Activated CD4-positive, alpha-beta T cell treated with anti-CD3 and anti-CD28 coated beads, Interleukin-2, amount 10 ng/mL, durations not matched to agents 24 days and 14 days (primary cell): Measurements from ENCODE around the gene GPT2. TPM values are rescaled to one million over a fixed set of nuclear protein-coding genes. Genes with fewer than 3 reads are reported as not detected.

Experiments used
- DNase-seq: peaks from one replicate; pipeline ENCODE4 v3.0.0; 2022
- H3K27ac Mint-ChIP-seq: one replicate; pipeline ENCODE4 v1.8.0; 2022; ENCODE audit warnings: mild to moderate bottlenecking, mixed read lengths
- H3K27me3 Mint-ChIP-seq: one replicate; pipeline ENCODE4 v1.8.0; 2022; ENCODE audit warnings: mixed read lengths
- H3K36me3 Mint-ChIP-seq: one replicate; pipeline ENCODE4 v1.8.0; 2022; ENCODE audit warnings: low read depth, mild to moderate bottlenecking, mixed read lengths
- H3K4me1 Mint-ChIP-seq: one replicate; pipeline ENCODE4 v1.8.0; 2021; ENCODE audit warnings: mixed read lengths
- H3K4me3 Mint-ChIP-seq: one replicate; pipeline ENCODE4 v1.8.0; 2022; ENCODE audit warnings: mild to moderate bottlenecking, moderate library complexity, mixed read lengths
- H3K9me3 Mint-ChIP-seq: one replicate; pipeline ENCODE4 v1.8.0; 2021; ENCODE audit warnings: mixed read lengths
- intact Hi-C: fragments of 100-400 bp; cut with micrococcal nuclease; formaldehyde crosslinking; loops from one replicate; pipeline ENCODE4 v1.15.1; 2023
- total RNA-seq: library from RNA; stranded (reverse); gene quantifications from 2 replicates; pipeline ENCODE4 v1.2.3, GENCODE V29; 2022

GPT2 gene
- total RNA-seq, 1 donor from 2014 or later = 15.7 TPM

DNA sequence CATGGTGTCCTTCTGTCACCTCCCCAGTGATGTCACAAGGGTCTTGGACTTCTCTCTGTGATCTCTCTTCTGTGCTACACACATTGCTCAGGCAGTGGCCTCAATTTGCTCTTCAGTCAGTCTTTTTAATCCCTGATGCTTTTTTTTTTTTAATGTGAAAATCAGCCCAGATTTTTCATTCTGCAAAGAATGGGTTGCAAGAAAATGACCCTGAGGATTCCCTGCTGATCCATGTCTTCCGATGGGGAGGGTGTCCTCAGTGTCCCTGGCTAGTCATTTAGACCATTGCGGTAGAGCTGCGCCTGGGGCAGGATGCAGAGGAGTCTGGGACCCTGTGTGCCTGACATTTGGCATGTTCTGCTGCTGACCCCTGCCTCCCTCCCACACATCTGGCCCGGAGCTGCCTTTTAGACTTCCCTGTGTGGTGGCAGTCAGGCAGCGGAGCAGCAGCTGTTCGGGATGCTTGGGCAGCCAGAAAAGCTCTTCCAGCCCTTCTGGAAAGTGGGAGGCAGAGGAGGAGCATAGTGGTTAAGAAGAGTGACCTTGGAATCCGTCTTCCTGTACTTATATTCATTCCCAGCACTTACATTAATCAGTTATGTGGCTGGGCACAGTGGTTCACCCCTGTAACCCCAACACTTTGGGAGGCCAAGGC lies 12.3 kb downstream of the GPT2 start:
- H3K27ac Mint-ChIP-seq = no peak overlapping the region
- H3K27me3 Mint-ChIP-seq = no peaks in the 10 kb centered on the region
- peaks cover 4% of the 10 kb centered on the region for H3K4me1 Mint-ChIP-seq
- no peak overlapping the region for H3K4me3 Mint-ChIP-seq
- intact Hi-C loops = no loop called here
- H3K36me3 Mint-ChIP-seq = no peaks in the 10 kb centered on the region
- no peak for DNase-seq
- H3K9me3 Mint-ChIP-seq = no peaks in the 10 kb centered on the region

DNA sequence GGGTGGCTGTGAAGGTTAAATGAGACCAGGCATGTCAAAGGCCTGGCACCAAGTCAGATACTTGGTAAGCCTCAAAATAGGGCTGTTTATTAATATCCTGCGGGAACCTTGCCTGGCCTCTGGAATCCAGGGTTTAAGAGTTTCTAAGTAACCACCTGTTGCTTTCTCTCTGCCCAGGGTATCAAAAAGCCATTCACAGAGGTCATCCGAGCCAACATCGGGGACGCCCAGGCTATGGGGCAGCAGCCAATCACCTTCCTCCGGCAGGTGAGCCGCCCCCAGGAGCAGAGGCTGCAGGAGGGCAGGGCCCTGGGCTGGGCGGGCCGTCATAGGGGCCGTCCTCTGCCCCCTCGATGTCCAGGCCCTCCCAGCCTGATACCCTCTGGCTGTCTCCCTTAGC lies 13.3 kb downstream of the GPT2 start:
- no peaks in the 10 kb centered on the region for H3K27me3 Mint-ChIP-seq
- no peak overlapping the region for H3K27ac Mint-ChIP-seq
- intact Hi-C loops = no loop called here
- no peaks in the 10 kb centered on the region for H3K4me1 Mint-ChIP-seq
- H3K36me3 Mint-ChIP-seq = no peaks in the 10 kb centered on the region
- DNase-seq = no peak
- no peak overlapping the region for H3K4me3 Mint-ChIP-seq
- no peaks in the 10 kb centered on the region for H3K9me3 Mint-ChIP-seq

DNA sequence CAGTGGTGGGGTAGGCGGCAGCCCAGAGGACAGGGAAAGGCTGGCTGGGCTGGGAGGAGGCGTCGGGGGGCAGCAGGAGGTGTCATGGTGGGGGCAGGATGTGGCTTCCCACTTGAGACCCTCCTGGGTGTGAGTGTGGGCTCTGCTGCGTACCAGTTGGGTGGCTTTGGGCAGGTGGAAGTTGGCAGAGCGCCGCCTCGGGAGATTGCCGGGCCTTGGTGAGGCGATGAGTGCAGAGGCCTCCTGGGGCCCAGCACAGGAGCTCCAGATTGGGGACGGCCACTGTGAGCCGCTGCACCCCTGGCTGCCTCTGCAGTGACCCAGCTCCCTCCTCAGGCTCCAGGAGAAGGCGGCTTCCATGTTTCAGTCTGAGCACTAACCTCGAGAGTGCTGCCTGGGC lies 13.8 kb downstream of the GPT2 start:
- no peaks in the 10 kb centered on the region for H3K36me3 Mint-ChIP-seq
- H3K27ac Mint-ChIP-seq = no peak overlapping the region
- no peaks in the 10 kb centered on the region for H3K27me3 Mint-ChIP-seq
- no peak overlapping the region for H3K4me3 Mint-ChIP-seq
- intact Hi-C loops = no loop called here
- H3K9me3 Mint-ChIP-seq = no peaks in the 10 kb centered on the region
- no peaks in the 10 kb centered on the region for H3K4me1 Mint-ChIP-seq
- DNase-seq = no peak

DNA sequence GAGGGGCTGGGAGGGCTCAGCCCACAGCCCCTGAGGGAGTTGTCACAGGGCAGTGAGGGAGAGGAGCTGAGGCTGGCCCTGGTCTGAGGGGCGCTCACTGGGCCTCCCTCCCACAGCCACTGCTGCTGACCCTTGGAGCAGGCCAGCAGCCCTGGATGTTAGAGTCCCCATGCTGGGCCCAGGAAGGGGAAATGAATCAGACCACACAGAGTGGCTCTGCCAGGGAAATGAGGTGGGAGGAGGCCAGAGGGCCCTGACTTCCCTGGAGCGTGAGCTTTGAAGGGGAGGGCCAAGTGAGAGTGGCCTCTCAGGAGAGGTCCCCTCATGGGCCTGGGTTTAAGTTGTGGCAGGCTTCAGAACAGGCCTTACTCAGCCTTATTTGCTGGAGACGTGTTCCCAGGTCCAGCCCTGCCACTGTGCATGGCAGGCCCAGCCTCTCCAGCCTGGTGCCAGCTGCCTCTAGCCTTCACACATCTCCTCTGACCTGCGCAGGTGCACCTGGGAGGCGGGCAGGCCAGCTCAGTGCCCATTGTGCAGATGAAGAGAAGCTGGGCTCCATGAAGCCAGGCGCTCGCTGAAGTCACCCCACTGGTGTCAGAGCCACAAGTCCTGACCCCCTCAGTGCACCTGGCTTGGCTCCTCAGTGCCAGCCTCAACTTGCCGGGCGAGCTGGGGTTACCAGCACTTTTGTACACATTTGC lies 15.4 kb downstream of the GPT2 start:
- Mint-ChIP-seq H3K4me1 (no peaks in the 10 kb centered on the region), H3K9me3 (no peaks in the 10 kb centered on the region), H3K36me3 (peaks cover 2% of the 10 kb centered on the region), H3K27me3 (no peaks in the 10 kb centered on the region), H3K27ac (no peak overlapping the region), H3K4me3 (no peak overlapping the region)
- no peak for DNase-seq
- intact Hi-C loops = no loop called here

DNA sequence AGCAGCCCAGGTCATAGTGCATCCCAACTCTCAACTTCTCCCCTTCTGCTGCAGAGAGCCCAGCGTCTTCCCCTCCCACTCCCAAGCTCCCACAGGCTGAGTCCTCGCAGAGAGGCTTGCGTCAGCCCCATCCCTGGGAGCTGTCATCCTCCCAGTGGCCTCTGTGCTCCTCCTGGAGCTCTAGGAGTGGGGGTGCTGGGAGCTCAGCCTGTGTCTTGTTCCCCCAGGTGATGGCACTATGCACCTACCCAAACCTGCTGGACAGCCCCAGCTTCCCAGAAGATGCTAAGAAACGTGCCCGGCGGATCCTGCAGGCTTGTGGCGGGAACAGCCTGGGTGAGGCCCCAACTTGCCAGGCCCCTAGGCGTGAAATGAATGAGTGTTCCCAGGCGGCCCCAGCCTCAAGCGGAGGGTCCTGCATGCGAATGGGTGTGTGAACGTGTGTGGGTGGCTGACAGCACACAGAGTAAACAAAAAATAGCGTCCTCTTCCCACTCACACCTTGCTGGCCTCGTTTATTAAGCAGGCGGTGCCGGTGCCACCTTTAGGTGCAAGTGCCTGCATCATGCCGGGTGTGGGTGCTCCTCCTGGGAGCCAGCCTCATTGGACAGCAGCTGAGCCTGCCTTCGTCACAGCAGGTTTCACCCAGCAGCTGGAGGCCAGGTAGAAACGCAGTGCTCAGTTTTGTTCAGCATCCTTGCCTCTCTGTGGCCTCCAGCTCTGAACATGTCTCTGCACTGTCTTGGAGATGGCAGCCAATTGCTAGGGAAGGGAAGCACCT lies 16.5 kb downstream of the GPT2 start:
- Mint-ChIP-seq H3K27ac (no peak overlapping the region), H3K9me3 (no peaks in the 10 kb centered on the region), H3K4me1 (no peaks in the 10 kb centered on the region), H3K4me3 (no peak overlapping the region), H3K27me3 (no peaks in the 10 kb centered on the region), H3K36me3 (peaks cover 2% of the 10 kb centered on the region)
- intact Hi-C loops = no loop called here
- no peak for DNase-seq

GRCh38 chr16:46901709-46902108 lies 17.5 kb downstream of the GPT2 start:
- Mint-ChIP-seq H3K36me3 (peaks cover 2% of the 10 kb centered on the region), H3K4me1 (no peaks in the 10 kb centered on the region), H3K27ac (no peak overlapping the region), H3K4me3 (no peak overlapping the region), H3K9me3 (no peaks in the 10 kb centered on the region), H3K27me3 (no peaks in the 10 kb centered on the region)
- no peak for DNase-seq
- intact Hi-C loops = no loop called here

DNA sequence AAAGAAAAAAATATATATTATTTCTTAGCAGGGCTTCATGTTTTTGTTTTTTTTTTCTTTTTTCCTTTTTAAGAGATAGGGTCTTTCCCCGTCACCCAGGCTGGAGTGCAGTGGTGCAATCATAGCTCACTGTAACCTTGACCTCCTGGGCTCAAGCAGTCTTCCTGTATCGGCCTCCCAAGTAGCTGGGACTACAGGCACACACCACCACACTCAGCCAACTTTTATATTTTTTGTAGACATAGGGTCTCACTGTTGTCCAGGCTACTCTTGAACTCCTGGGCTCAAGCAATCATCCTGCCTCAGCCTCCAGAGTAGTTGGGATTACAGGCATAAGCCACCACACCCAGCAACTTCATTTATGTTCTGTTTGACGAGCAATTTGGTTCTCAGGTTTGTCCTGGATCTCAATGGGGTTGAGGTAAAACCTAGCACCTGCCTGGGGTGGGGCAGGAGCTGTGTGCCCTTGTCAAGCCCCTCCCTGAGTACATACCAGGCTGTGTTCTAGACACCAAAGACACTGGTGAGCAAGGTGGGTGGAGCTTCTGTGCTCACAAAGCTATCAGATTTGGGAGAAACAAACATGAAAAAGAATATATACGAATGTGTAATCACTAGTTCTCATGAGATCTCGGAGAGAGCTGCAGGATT lies 19.2 kb downstream of the GPT2 start:
- no peak for DNase-seq
- peaks cover 2% of the 10 kb centered on the region for H3K36me3 Mint-ChIP-seq
- intact Hi-C loops = no loop called here
- no peaks in the 10 kb centered on the region for H3K27me3 Mint-ChIP-seq
- H3K4me3 Mint-ChIP-seq = no peak overlapping the region
- no peak overlapping the region for H3K27ac Mint-ChIP-seq
- H3K4me1 Mint-ChIP-seq = no peaks in the 10 kb centered on the region
- H3K9me3 Mint-ChIP-seq = no peaks in the 10 kb centered on the region

DNA sequence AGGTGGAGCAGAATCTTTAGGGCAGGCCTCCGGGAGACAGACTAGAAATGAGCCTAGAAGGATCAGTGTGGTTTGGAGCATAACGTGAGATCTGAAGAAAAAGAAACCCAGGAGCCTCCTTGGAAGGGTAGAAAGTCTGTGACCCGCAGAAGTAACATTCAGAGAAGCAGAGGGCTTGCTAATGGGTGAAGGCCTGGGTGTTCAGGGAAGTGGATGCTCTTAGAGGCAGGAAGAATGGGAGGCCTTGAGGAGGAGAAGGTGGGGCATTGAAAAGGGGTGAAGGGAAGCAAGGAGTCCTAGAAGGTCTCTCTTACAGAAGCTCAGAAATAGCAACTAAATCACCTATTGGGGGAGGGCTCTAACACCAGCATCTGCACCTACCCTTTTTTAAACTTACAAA lies 20.3 kb downstream of the GPT2 start:
- Mint-ChIP-seq H3K4me3 (no peak overlapping the region), H3K27me3 (no peaks in the 10 kb centered on the region), H3K9me3 (no peaks in the 10 kb centered on the region), H3K4me1 (peaks cover 6% of the 10 kb centered on the region), H3K36me3 (peaks cover 2% of the 10 kb centered on the region), H3K27ac (no peak overlapping the region)
- intact Hi-C loops = no loop called here
- no peak for DNase-seq

DNA sequence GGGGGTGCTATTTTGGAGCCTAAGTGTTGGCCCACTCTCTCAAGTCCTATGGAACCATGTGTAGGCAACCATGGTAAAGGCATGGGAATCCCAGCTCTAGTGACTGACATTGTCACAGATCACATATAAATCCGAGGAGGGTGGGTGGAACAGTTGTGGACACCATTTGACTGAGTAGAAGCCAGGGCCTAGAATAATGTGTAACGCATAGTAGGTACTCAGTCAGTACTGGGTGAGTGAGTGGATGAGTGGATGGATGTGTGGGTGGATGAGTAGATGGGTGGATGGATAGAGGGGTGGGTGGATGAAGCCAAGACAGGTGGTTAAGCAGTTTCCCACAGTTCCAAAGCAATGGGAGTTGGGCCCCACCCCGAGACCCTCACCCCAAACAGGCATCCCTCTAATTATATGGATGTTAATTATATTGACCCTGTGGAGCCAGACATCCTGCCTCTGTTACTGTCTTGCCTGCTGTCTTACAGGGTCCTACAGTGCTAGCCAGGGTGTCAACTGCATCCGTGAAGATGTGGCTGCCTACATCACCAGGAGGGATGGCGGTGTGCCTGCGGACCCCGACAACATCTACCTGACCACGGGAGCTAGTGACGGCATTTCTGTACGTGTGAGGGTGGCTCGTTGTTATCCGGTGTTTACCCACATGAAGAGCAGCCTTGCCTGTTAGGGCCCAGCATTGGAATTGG lies 22.3 kb downstream of the GPT2 start:
- intact Hi-C loops = loop anchor here (5.0 kb wide), 1 partner anchor 219 kb away; the partner anchor contains the start of genes ORC6 and VPS35
- H3K4me3 Mint-ChIP-seq = no peak overlapping the region
- DNase-seq = no peak
- H3K27me3 Mint-ChIP-seq = no peaks in the 10 kb centered on the region
- no peak overlapping the region for H3K27ac Mint-ChIP-seq
- H3K36me3 Mint-ChIP-seq = peaks cover 6% of the 10 kb centered on the region
- peaks cover 11% of the 10 kb centered on the region for H3K4me1 Mint-ChIP-seq
- no peaks in the 10 kb centered on the region for H3K9me3 Mint-ChIP-seq

DNA sequence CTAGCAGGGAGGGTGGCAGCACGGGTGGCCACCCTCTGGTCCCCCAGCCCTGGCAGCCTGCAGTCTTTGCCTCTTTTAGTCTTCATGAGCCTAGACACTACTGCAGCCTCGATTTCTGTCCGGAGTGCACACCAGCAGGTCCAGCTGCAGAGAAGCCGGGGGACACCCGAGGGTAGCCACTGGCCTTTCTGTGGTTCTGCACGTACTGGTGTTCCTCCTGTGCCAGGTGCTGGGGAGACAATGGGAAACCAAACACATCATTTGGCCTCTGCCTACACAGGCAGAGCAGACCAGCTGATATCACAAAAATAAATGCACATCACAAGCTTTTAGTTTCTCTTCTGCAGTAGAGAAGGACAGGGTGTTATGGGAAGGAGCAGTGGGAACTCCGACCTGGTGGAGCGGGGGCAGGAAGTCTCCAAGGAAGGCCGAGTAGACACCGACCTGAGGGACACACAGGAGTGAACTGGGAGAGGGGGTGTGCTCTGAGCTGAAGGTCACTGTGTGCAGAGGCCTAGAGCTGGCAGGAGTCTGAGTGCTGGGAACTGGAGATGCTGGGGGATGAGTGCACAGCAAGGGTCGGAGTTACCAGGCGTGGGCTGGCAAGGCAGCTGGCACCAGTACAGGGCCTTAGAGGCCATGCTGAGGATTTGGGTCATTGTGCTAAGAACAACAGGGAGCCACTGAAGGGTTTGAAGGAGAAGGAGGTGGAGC lies 23.1 kb downstream of the GPT2 start:
- Mint-ChIP-seq H3K9me3 (no peaks in the 10 kb centered on the region), H3K27me3 (no peaks in the 10 kb centered on the region), H3K36me3 (peaks cover 6% of the 10 kb centered on the region), H3K4me3 (no peak overlapping the region), H3K4me1 (peaks cover 11% of the 10 kb centered on the region), H3K27ac (no peak overlapping the region)
- no peak for DNase-seq
- intact Hi-C loops = loop anchor here (5.0 kb wide), 1 partner anchor 220 kb away; the partner anchor contains the start of genes ORC6 and VPS35

DNA sequence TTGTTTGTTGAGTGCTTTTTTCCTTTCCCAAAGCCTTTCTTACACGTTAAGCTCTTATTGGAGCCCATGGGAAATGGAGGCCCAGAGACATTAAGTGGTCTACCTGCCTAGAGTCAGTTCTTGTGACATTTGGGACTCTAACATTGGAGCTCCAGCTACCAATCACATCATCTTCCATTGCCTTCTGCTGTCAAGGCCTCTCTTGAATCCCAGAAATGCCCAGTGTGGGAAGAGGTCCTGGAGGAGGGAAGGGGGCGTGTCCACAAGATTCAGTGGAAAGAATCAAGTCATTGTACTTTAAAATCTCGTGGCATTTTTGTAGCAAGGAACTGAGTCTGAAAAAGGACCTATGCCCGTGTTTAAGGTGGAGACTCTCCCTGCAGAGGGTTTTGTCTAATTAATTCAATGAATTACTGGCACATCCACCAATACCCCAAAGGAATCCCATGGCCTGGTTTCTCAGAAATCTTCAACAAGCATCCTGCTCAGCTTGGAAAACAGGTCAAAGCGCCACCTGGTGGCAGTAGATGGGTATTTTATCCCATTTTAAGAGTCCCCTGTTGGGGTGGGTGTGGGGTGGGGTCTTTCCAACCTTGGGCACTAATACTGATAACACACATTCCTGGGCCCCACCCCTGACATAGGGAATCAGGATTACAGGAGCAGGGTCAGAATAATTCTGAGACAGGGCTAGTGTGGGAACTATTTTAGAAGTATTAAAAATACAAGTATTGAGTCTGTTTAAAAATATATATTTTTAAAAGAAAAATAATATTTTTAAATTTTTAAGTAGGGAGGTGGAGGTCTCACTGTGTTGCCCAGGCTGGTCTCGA lies 24.6 kb downstream of the GPT2 start:
- peak; percentile 88 for DNase-seq
- intact Hi-C loops = loop anchor here (1.0 to 5.0 kb wide), 4 partner anchors 24 to 235 kb away; partner anchors contain the start of genes GPT2, ORC6 and VPS35
- no peaks in the 10 kb centered on the region for H3K27me3 Mint-ChIP-seq
- H3K36me3 Mint-ChIP-seq = peaks cover 4% of the 10 kb centered on the region
- peak overlapping the region; percentile 54 for H3K27ac Mint-ChIP-seq
- no peaks in the 10 kb centered on the region for H3K9me3 Mint-ChIP-seq
- H3K4me1 Mint-ChIP-seq = peaks cover 11% of the 10 kb centered on the region
- no peak overlapping the region for H3K4me3 Mint-ChIP-seq

DNA sequence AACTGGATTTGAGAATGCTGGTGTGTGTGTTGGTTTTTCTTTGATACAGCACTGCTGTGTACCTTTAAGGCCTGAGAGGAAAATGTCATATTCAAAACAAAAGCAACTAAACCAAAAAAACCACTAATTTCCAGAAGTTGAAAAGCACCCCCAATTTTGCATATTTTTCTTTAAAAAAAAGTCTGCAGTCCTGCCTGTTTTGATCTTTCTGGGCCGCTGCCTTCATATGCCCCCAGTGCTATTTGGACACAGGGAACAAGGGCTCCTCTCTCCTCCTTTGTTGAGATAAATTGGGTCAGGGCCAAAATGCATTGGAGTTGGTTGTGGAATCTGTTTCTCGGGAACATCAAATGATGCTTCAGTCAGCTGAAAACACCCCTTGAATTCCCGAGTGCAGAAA lies 26.9 kb downstream of the GPT2 start:
- DNase-seq = no peak
- H3K9me3 Mint-ChIP-seq = no peaks in the 10 kb centered on the region
- intact Hi-C loops = no loop called here
- peaks cover 10% of the 10 kb centered on the region for H3K36me3 Mint-ChIP-seq
- H3K27ac Mint-ChIP-seq = peak overlapping the region; percentile 50
- H3K4me1 Mint-ChIP-seq = peaks cover 16% of the 10 kb centered on the region
- H3K27me3 Mint-ChIP-seq = no peaks in the 10 kb centered on the region
- H3K4me3 Mint-ChIP-seq = no peak overlapping the region
